Measurements from ENCODE around the gene DUS1L.

Gene DUS1L

GRCh38 chr17:82106688-82107305 is 41.2 kb upstream of the DUS1L start:
- Histone ChIP-seq H3K9ac (ENCODE audit: low read length) (peak overlapping the region; percentile 67), H3K9me3 (ENCODE audit: control insufficient read depth, low read length) (no peaks in the 10 kb centered on the region), H3K4me3 (ENCODE audit: low read length) (peak overlapping the region; percentile 49), H3K27me3 (ENCODE audit: control insufficient read depth, insufficient read depth, low read length) (no peaks in the 10 kb centered on the region), H3K36me3 (ENCODE audit: control insufficient read depth, insufficient read depth, low read length) (no peaks in the 10 kb centered on the region), H3K4me1 (ENCODE audit: control insufficient read depth, insufficient read depth, low read length) (peaks cover 51% of the 10 kb centered on the region)

- Histone ChIP-seq H3K27me3 (ENCODE audit: control insufficient read depth, insufficient read depth, low read length) (no peaks in the 10 kb centered on the region), H3K9me3 (ENCODE audit: control insufficient read depth, low read length) (no peaks in the 10 kb centered on the region), H3K4me1 (ENCODE audit: control insufficient read depth, insufficient read depth, low read length) (peaks cover 59% of the 10 kb centered on the region), H3K4me3 (ENCODE audit: low read length) (peak overlapping the region; percentile 49), H3K36me3 (ENCODE audit: control insufficient read depth, insufficient read depth, low read length) (no peaks in the 10 kb centered on the region), H3K9ac (ENCODE audit: low read length) (peak overlapping the region; percentile 67)
These were observed 40.5 kb upstream of the DUS1L start for GRCh38 chr17:82105882-82106687.

- H3K9me3 ChIP-seq (ENCODE audit: control insufficient read depth, low read length), result no peaks in the 10 kb centered on the region
- peaks cover 64% of the 10 kb centered on the region for H3K4me1 ChIP-seq (ENCODE audit: control insufficient read depth, insufficient read depth, low read length)
- H3K4me3 ChIP-seq (ENCODE audit: low read length), result no peak overlapping the region
- no peaks in the 10 kb centered on the region for H3K36me3 ChIP-seq (ENCODE audit: control insufficient read depth, insufficient read depth, low read length)
- no peaks in the 10 kb centered on the region for H3K27me3 ChIP-seq (ENCODE audit: control insufficient read depth, insufficient read depth, low read length)
- peak overlapping the region; percentile 67 for H3K9ac ChIP-seq (ENCODE audit: low read length)
These were observed 39.8 kb upstream of the DUS1L start for GRCh38 chr17:82105417-82105881.

GRCh38 chr17:82104797-82105416 is 39.3 kb upstream of the DUS1L start:
- Histone ChIP-seq H3K9me3 (ENCODE audit: control insufficient read depth, low read length) (no peaks in the 10 kb centered on the region), H3K4me1 (ENCODE audit: control insufficient read depth, insufficient read depth, low read length) (peaks cover 65% of the 10 kb centered on the region), H3K4me3 (ENCODE audit: low read length) (no peak overlapping the region)

GRCh38 chr17:82103553-82104451 is 38.2 kb upstream of the DUS1L start:
- H3K36me3 ChIP-seq (ENCODE audit: control insufficient read depth, insufficient read depth, low read length), result no peaks in the 10 kb centered on the region
- H3K4me3 ChIP-seq (ENCODE audit: low read length), result no peak overlapping the region
- no peaks in the 10 kb centered on the region for H3K9me3 ChIP-seq (ENCODE audit: control insufficient read depth, low read length)
- H3K27me3 ChIP-seq (ENCODE audit: control insufficient read depth, insufficient read depth, low read length), result no peaks in the 10 kb centered on the region
- peaks cover 74% of the 10 kb centered on the region for H3K4me1 ChIP-seq (ENCODE audit: control insufficient read depth, insufficient read depth, low read length)
- peak overlapping the region; percentile 45 for H3K9ac ChIP-seq (ENCODE audit: low read length)

More at GRCh38 chr17:82104797-82105416, 39.3 kb upstream of the DUS1L start:
- Histone ChIP-seq H3K27me3 (ENCODE audit: control insufficient read depth, insufficient read depth, low read length) (no peaks in the 10 kb centered on the region), H3K9ac (ENCODE audit: low read length) (no peak overlapping the region), H3K36me3 (ENCODE audit: control insufficient read depth, insufficient read depth, low read length) (no peaks in the 10 kb centered on the region)

GRCh38 chr17:82101767-82102679 is 36.4 kb upstream of the DUS1L start:
- Histone ChIP-seq H3K9ac (ENCODE audit: low read length) (no peak overlapping the region), H3K27me3 (ENCODE audit: control insufficient read depth, insufficient read depth, low read length) (no peaks in the 10 kb centered on the region), H3K36me3 (ENCODE audit: control insufficient read depth, insufficient read depth, low read length) (no peaks in the 10 kb centered on the region), H3K4me1 (ENCODE audit: control insufficient read depth, insufficient read depth, low read length) (peaks cover 67% of the 10 kb centered on the region), H3K9me3 (ENCODE audit: control insufficient read depth, low read length) (no peaks in the 10 kb centered on the region), H3K4me3 (ENCODE audit: low read length) (no peak overlapping the region)

- H3K9me3 ChIP-seq (ENCODE audit: control insufficient read depth, low read length), result no peaks in the 10 kb centered on the region
- H3K27me3 ChIP-seq (ENCODE audit: control insufficient read depth, insufficient read depth, low read length), result no peaks in the 10 kb centered on the region
- H3K36me3 ChIP-seq (ENCODE audit: control insufficient read depth, insufficient read depth, low read length), result no peaks in the 10 kb centered on the region
- no peak overlapping the region for H3K4me3 ChIP-seq (ENCODE audit: low read length)
- H3K9ac ChIP-seq (ENCODE audit: low read length), result no peak overlapping the region
- H3K4me1 ChIP-seq (ENCODE audit: control insufficient read depth, insufficient read depth, low read length), result peaks cover 67% of the 10 kb centered on the region
These were observed 35.7 kb upstream of the DUS1L start for GRCh38 chr17:82101301-82101715.

- no peaks in the 10 kb centered on the region for H3K36me3 ChIP-seq (ENCODE audit: control insufficient read depth, insufficient read depth, low read length)
- H3K27me3 ChIP-seq (ENCODE audit: control insufficient read depth, insufficient read depth, low read length), result no peaks in the 10 kb centered on the region
- H3K4me1 ChIP-seq (ENCODE audit: control insufficient read depth, insufficient read depth, low read length), result peaks cover 67% of the 10 kb centered on the region
- H3K9ac ChIP-seq (ENCODE audit: low read length), result no peak overlapping the region
- no peak overlapping the region for H3K4me3 ChIP-seq (ENCODE audit: low read length)
- H3K9me3 ChIP-seq (ENCODE audit: control insufficient read depth, low read length), result no peaks in the 10 kb centered on the region
These were observed 35.1 kb upstream of the DUS1L start for GRCh38 chr17:82100502-82101298.

- H3K9me3 ChIP-seq (ENCODE audit: control insufficient read depth, low read length), result no peaks in the 10 kb centered on the region
- peaks cover 58% of the 10 kb centered on the region for H3K4me1 ChIP-seq (ENCODE audit: control insufficient read depth, insufficient read depth, low read length)
- H3K36me3 ChIP-seq (ENCODE audit: control insufficient read depth, insufficient read depth, low read length), result no peaks in the 10 kb centered on the region
- H3K9ac ChIP-seq (ENCODE audit: low read length), result peak overlapping the region; percentile 70
- H3K4me3 ChIP-seq (ENCODE audit: low read length), result peak overlapping the region; percentile 14
- H3K27me3 ChIP-seq (ENCODE audit: control insufficient read depth, insufficient read depth, low read length), result no peaks in the 10 kb centered on the region
These were observed 33.5 kb upstream of the DUS1L start for GRCh38 chr17:82098939-82099763.
